GM12878 (cell line): ENCODE results near the gene ANO3. TPM values are rescaled to one million over a fixed set of nuclear protein-coding genes. Genes with fewer than 3 reads are reported as not detected.

Experiments used
- ATAC-seq: fragments of 200-7000 bp; cut with Tn5 transposase; 3 replicates; pipeline ENCODE4 v1.9.1; 2020; ENCODE audit warnings: mild to moderate bottlenecking, moderate library complexity
- BruUV-seq: library from RNA; stranded (reverse); fragments of 400-500 nt; replicated peaks from 2 replicates; lab custom pipeline; 2021; lab: Mats Ljungman, UMichigan
- CTCF ChIA-PET: fragments of 300-600 bp; sonication (Branson Sonifier 250); formaldehyde crosslinking; extraction: SDS; loops from one replicate; lab custom pipeline; 2021; ENCODE audit warnings: inconsistent platforms; lab: Yijun Ruan, JAX
- POLR2A ChIA-PET: fragments of 350-600 bp; formaldehyde crosslinking; extraction: SDS; loops from one replicate; lab custom pipeline; 2021; ENCODE audit warnings: inconsistent platforms; lab: Charles Lee
- RAD21 ChIA-PET: fragments of 300-600 bp; sonication (Branson Sonifier 250); formaldehyde crosslinking; loops from one replicate; lab custom pipeline; 2023; ENCODE audit warnings: antibody characterized with exemption; ENCODE audit not compliant: unreplicated experiment; lab: Charles Lee
- SMC1A ChIA-PET: fragments of 300-600 bp; sonication (Branson Sonifier 250); formaldehyde crosslinking; loops from one replicate; lab custom pipeline; 2023; ENCODE audit not compliant: unreplicated experiment, uncharacterized antibody; lab: Charles Lee
- DNase-seq: peaks from one replicate; pipeline ENCODE4 v3.0.0-alpha.2; 2011; ENCODE audit warnings: low read depth, low spot score
- FAIRE-seq: peaks from 3 replicates; lab custom pipeline; 2011; peaks lifted over from hg19 to GRCh38; lab: Jason Lieb, UNC
- H2AFZ ChIP-seq: 2 replicates; pipeline ENCODE4 v1.6.0; 2011; ENCODE audit warnings: low read depth, low read length, control low read depth; ENCODE audit not compliant: control insufficient read depth
- H3K27ac ChIP-seq: 2 replicates; pipeline ENCODE4 v1.5.1; 2011; ENCODE audit warnings: control low read depth; ENCODE audit not compliant: control insufficient read depth, insufficient read depth
- H3K27me3 ChIP-seq, 2 experiments: replicated peaks in 1 of 2; 2 replicates each; pipeline versions ENCODE4 v1.6.0 to v1.6.1; 2011; ENCODE audit warnings: low read length in 1 of 2; ENCODE audit not compliant: control insufficient read depth in 2 of 2, insufficient read depth in 2 of 2
- H3K36me3 ChIP-seq, 2 experiments: 2 replicates each; pipeline ENCODE4 v1.5.1; 2011; ENCODE audit warnings: low read length in 1 of 2; ENCODE audit not compliant: control insufficient read depth in 2 of 2, insufficient read depth in 2 of 2
- H3K4me1 ChIP-seq: 2 replicates; pipeline ENCODE4 v1.6.1; 2011; ENCODE audit warnings: mild to moderate bottlenecking, low read length, moderate library complexity, mixed read lengths; ENCODE audit not compliant: control insufficient read depth, insufficient read depth
- H3K4me2 ChIP-seq: 2 replicates; pipeline ENCODE4 v1.6.0; 2011; ENCODE audit warnings: control low read depth; ENCODE audit not compliant: control insufficient read depth, insufficient read depth
- H3K4me3 ChIP-seq: fragments of 200-600 bp; sonication (generic); 2 replicates; pipeline ENCODE4 v1.5.1; 2016
- H3K79me2 ChIP-seq: 2 replicates; pipeline ENCODE4 v1.6.0; 2011; ENCODE audit warnings: low read length; ENCODE audit not compliant: control insufficient read depth, insufficient read depth
- H3K9ac ChIP-seq: 2 replicates; pipeline ENCODE4 v1.8.0; 2011; ENCODE audit warnings: low read length, control low read depth, mixed read lengths; ENCODE audit not compliant: control insufficient read depth, insufficient read depth
- H3K9me3 ChIP-seq: replicated peaks from 3 replicates; pipeline ENCODE4 v1.5.1; 2011; ENCODE audit warnings: mild to moderate bottlenecking, low read length; ENCODE audit not compliant: control insufficient read depth, insufficient read depth
- H4K20me1 ChIP-seq: 2 replicates; pipeline ENCODE4 v1.6.0; 2011; ENCODE audit not compliant: control insufficient read depth, insufficient read depth
- ATF2 ChIP-seq: IDR thresholded peaks from 2 replicates; pipeline ENCODE4 v1.6.1; 2012; ENCODE audit warnings: low read length, inconsistent platforms
- BRCA1 ChIP-seq: IDR thresholded peaks from 2 replicates; pipeline ENCODE4 v1.6.1; 2011; ENCODE audit warnings: low read depth, low read length, improper control_type of control experiment
- DPF2 ChIP-seq: fragments of 450-650 bp; IDR thresholded peaks from 2 replicates; pipeline ENCODE4 v1.6.1; 2017; ENCODE audit warnings: mild to moderate bottlenecking
- EED ChIP-seq: sonication (generic); IDR thresholded peaks from 2 replicates; pipeline ENCODE4 v1.6.1; 2016; ENCODE audit warnings: antibody characterized with exemption, low read depth
- EP300 ChIP-seq, 2 experiments: fragments of 150-350 bp in 1 of 2; IDR thresholded peaks; 2 replicates each; pipeline ENCODE4 v1.6.1; 2011 to 2012; ENCODE audit warnings: low read depth in 2 of 2, low read length in 2 of 2, borderline replicate concordance in 1 of 2, improper control_type of control experiment in 1 of 2, inconsistent platforms in 1 of 2; ENCODE audit not compliant: control insufficient read depth in 1 of 2
- GATAD2B ChIP-seq: fragments of 450-650 bp; conservative IDR thresholded peaks from 2 replicates; pipeline ENCODE4 v1.6.1; 2017; ENCODE audit warnings: low read depth, mild to moderate bottlenecking, moderate library complexity
- IKZF2 ChIP-seq, 2 experiments: fragments of 450-650 bp; IDR thresholded peaks; 2 replicates each; pipeline ENCODE4 v1.6.1; 2017; ENCODE audit warnings: mild to moderate bottlenecking in 2 of 2, moderate library complexity in 2 of 2
- KLF5 ChIP-seq: fragments of 450-650 bp; IDR thresholded peaks from 2 replicates; pipeline ENCODE4 v1.6.1; 2014; ENCODE audit warnings: mild to moderate bottlenecking; ENCODE audit not compliant: partially characterized antibody
- NFYA ChIP-seq: IDR thresholded peaks from 2 replicates; pipeline ENCODE4 v1.6.1; 2011; ENCODE audit warnings: low read depth, mild to moderate bottlenecking, low read length, improper control_type of control experiment, borderline replicate concordance
- POLR2AphosphoS2 ChIP-seq: IDR thresholded peaks from 2 replicates; pipeline ENCODE4 v1.6.1; 2011; ENCODE audit warnings: low read depth, mild to moderate bottlenecking, low read length, improper control_type of control experiment, moderate library complexity
- RUNX3 ChIP-seq: IDR thresholded peaks from 2 replicates; pipeline ENCODE4 v1.6.1; 2012; ENCODE audit warnings: low read length, inconsistent platforms
- STAT1 ChIP-seq: fragments of 450-650 bp; conservative IDR thresholded peaks from 2 replicates; pipeline ENCODE4 v1.6.1; 2014; ENCODE audit warnings: antibody characterized with exemption, mild to moderate bottlenecking
- WGBS: methylation state at CpG from one replicate; pipeline ENCODE4 v1.1.6; 2016; ENCODE audit warnings: low lambda C conversion rate; ENCODE audit not compliant: insufficient replicate concordance, insufficient coverage; ENCODE audit errors: missing lambda C conversion rate; 5-methylcytosine and 5-hydroxymethylcytosine counted together
- in situ Hi-C: fragments of 300-500 bp; cut with MboI; formaldehyde crosslinking; loops from 9 replicates; pipeline ENCODE4 v1.14.3; 2018; ENCODE audit warnings: mixed read lengths
- intact Hi-C: fragments of 100-400 bp; cut with micrococcal nuclease; formaldehyde crosslinking; loops from one replicate; pipeline ENCODE4 v1.14.2; 2022; ENCODE audit not compliant: unreplicated experiment
- polyA plus RNA-seq, 11 experiments: library from polyadenylated mRNA; depleted of rRNA in 4 of 11; unstranded in 6 of 11; stranded (reverse) in 5 of 11; fragments of >200 nt; fragmentation: Nextera tagmentation in 4 of 11; fragmentation: Illumina TruSeq in 1 of 11; extraction: Ambion mirVana in 4 of 11; extraction: Trizol in 1 of 11; gene quantifications; 1 replicate in 1 of 11; 2 replicates in 10 of 11; pipeline versions ENCODE4 v1.2.1 to v1.2.3, GENCODE V29; 2011 to 2016; ENCODE audit warnings: inconsistent platforms in 2 of 11, missing spikeins in 2 of 11, low read depth in 1 of 11
- total RNA-seq, 4 experiments: library from RNA; depleted of rRNA in 3 of 4; stranded (reverse); fragments of >200 nt in 3 of 4; fragmentation: Illumina TruSeq in 1 of 4; extraction: Trizol in 1 of 4; gene quantifications; 2 replicates each; pipeline versions ENCODE4 v1.2.1 to v1.2.3, GENCODE V29; 2013 to 2021
- TF ChIP-seq, protein P1 (sequence below): fragments of 450-650 bp; IDR thresholded peaks from 2 replicates; pipeline ENCODE4 v1.6.1; 2017; ENCODE audit warnings: borderline replicate concordance
- TF ChIP-seq, protein P2 (sequence below): fragments of 450-650 bp; IDR thresholded peaks from 2 replicates; pipeline ENCODE4 v1.6.1; 2016; ENCODE audit warnings: mild to moderate bottlenecking
- TF ChIP-seq, protein P3 (sequence below): fragments of 450-650 bp; formaldehyde crosslinking; IDR thresholded peaks from 2 replicates; pipeline ENCODE4 v1.4.0; 2022; ENCODE audit warnings: mild to moderate bottlenecking, moderate library complexity

ANO3 gene
- total and polyA plus RNA-seq, 10 of the 15 experiments (the other 5 are each of a cell fraction or from before 2014, with no cell fraction given), result 0.13 to 5.9 (median 0.44) TPM

GRCh38 chr11:26607725-26608506 lies 276.0 kb downstream of the ANO3 start:
- DNase-seq (peak; percentile 49), ATAC-seq (peak; percentile 90), FAIRE-seq (peak; percentile 79)
- in situ Hi-C loops (no loop called here), intact Hi-C loops (loop anchor here (2.0 kb wide), 2 partner anchors 25 to 41 kb away; no protein-coding TSS in a partner anchor)
- ChIA-PET SMC1A (interaction anchor here (0.9 to 3.9 kb wide), 31 partner anchors 11 to 170 kb away, joined by 3 to 20 read pairs (median 4); partner anchors contain the start of gene MUC15), POLR2A (interaction anchor here (1.0 to 1.9 kb wide), 8 partner anchors 24 to 62 kb away, joined by 3 to 5 read pairs (median 3); no protein-coding TSS in a partner anchor), RAD21 (interaction anchor here (0.8 to 2.7 kb wide), 21 partner anchors 11 to 81 kb away, joined by 3 to 14 read pairs (median 3); partner anchors contain the start of gene MUC15), CTCF (interaction anchor here (0.8 to 2.1 kb wide), 9 partner anchors 9 to 136 kb away, joined by 3 to 9 read pairs (median 3); no protein-coding TSS in a partner anchor)
- BruUV-seq, result TSS peak; percentile 78
- no peaks in the 10 kb centered on the region for H3K79me2 ChIP-seq
- no peaks in the 10 kb centered on the region for H3K36me3 ChIP-seq
- H3K4me3 ChIP-seq, result no peak overlapping the region
- peak overlapping the region; percentile 5; the same call in 1 of the 2 replicates for H3K4me2 ChIP-seq
- no peaks in the 10 kb centered on the region for H3K27me3 ChIP-seq
- H3K4me1 ChIP-seq, result peaks cover 4% of the 10 kb centered on the region; the same call in 1 of the 2 replicates
- WGBS, result 13% methylated on average over 7 of the region's 7 CpGs
- peak overlapping the region; percentile 58 for H3K27ac ChIP-seq
- no peak overlapping the region; the same call in 1 of the 2 replicates for H3K9ac ChIP-seq
- H3K9me3 ChIP-seq, result no peaks in the 10 kb centered on the region; the same call in 2 of the 3 replicates
- peak overlapping the region; percentile 55 for H2AFZ ChIP-seq
- no peaks in the 10 kb centered on the region for H4K20me1 ChIP-seq
- TF ChIP-seq IKZF2 (IDR thresholded peaks at IDR 0.05) (peak; percentile 25 to 49; a peak in 3 of 4 replicates), NFYA (no peak), EP300 (IDR thresholded peaks at IDR 0.05; ENCODE audit: borderline replicate concordance in 1 of 2, control insufficient read depth in 1 of 2, low read depth in 2 of 2, low read length in 2 of 2) (peak; percentile 42 to 52; a peak in 1 of 4 replicates), DPF2 (no peak), POLR2AphosphoS2 (no peak), RUNX3 (no peak), EED (no peak), GATAD2B (0 out of 2 replicates have a peak, but pooled peaks have one; percentile 25), KLF5 (peak; percentile 28), ATF2 (0 out of 2 replicates have a peak, but pooled peaks have one; percentile 24), BRCA1 (no peak), STAT1 (no peak)
- TF ChIP-seq, protein P1, sequence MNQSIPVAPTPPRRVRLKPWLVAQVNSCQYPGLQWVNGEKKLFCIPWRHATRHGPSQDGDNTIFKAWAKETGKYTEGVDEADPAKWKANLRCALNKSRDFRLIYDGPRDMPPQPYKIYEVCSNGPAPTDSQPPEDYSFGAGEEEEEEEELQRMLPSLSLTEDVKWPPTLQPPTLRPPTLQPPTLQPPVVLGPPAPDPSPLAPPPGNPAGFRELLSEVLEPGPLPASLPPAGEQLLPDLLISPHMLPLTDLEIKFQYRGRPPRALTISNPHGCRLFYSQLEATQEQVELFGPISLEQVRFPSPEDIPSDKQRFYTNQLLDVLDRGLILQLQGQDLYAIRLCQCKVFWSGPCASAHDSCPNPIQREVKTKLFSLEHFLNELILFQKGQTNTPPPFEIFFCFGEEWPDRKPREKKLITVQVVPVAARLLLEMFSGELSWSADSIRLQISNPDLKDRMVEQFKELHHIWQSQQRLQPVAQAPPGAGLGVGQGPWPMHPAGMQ, result no peak
- TF ChIP-seq, protein P2, sequence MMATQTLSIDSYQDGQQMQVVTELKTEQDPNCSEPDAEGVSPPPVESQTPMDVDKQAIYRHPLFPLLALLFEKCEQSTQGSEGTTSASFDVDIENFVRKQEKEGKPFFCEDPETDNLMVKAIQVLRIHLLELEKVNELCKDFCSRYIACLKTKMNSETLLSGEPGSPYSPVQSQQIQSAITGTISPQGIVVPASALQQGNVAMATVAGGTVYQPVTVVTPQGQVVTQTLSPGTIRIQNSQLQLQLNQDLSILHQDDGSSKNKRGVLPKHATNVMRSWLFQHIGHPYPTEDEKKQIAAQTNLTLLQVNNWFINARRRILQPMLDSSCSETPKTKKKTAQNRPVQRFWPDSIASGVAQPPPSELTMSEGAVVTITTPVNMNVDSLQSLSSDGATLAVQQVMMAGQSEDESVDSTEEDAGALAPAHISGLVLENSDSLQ, result 0 out of 2 replicates have a peak, but pooled peaks have one; percentile 18
- TF ChIP-seq, protein P3, sequence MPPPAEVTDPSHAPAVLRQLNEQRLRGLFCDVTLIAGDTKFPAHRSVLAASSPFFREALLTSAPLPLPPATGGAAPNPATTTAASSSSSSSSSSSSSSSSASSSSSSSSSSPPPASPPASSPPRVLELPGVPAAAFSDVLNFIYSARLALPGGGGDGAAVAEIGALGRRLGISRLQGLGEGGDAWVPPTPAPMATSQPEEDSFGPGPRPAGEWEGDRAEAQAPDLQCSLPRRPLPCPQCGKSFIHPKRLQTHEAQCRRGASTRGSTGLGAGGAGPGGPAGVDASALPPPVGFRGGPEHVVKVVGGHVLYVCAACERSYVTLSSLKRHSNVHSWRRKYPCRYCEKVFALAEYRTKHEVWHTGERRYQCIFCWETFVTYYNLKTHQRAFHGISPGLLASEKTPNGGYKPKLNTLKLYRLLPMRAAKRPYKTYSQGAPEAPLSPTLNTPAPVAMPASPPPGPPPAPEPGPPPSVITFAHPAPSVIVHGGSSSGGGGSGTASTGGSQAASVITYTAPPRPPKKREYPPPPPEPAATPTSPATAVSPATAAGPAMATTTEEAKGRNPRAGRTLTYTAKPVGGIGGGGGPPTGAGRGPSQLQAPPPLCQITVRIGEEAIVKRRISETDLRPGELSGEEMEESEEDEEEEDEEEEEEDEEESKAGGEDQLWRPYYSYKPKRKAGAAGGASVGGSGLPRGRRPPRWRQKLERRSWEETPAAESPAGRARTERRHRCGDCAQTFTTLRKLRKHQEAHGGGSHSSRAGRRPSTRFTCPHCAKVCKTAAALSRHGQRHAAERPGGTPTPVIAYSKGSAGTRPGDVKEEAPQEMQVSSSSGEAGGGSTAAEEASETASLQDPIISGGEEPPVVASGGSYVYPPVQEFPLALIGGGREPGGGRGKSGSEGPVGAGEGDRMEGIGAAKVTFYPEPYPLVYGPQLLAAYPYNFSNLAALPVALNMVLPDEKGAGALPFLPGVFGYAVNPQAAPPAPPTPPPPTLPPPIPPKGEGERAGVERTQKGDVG (CRISPR knock-in tag), result no peak
